ENCODE data around the gene HS2ST1. TPM values are rescaled to one million over a fixed set of nuclear protein-coding genes. Genes with fewer than 3 reads are reported as not detected.
"Not testable (repeated sequence)": the region's sequence is repeated elsewhere in the genome, so short reads cannot be mapped to it uniquely, and the experiment has no call there.

HS2ST1 gene
- total RNA-seq, 1 donor from 2014 or later: 10.0 TPM

- intact Hi-C loops (cut with DNase I): loop anchor here (10.0 kb wide), 1 partner anchor 91 kb away; no protein-coding TSS in a partner anchor
- ATAC-seq: no peak
- no peak for DNase-seq (ENCODE audit: missing footprints)
These were observed 79.0 kb downstream of the HS2ST1 start for GRCh38 chr1:86993269-86993985.

GRCh38 chr1:86994061-86994460, 79.6 kb downstream of the HS2ST1 start:
- ATAC-seq (no peak), DNase-seq (ENCODE audit: missing footprints) (no peak)
- intact Hi-C loops (cut with DNase I): loop anchor here (10.0 kb wide), 1 partner anchor 91 kb away; no protein-coding TSS in a partner anchor

GRCh38 chr1:86997538-86997937, 83.1 kb downstream of the HS2ST1 start:
- intact Hi-C loops (cut with DNase I): loop anchor here (10.0 kb wide), 1 partner anchor 87 kb away; no protein-coding TSS in a partner anchor
- ATAC-seq (no peak), DNase-seq (ENCODE audit: missing footprints) (no peak)

GRCh38 chr1:86998280-86998679, 83.8 kb downstream of the HS2ST1 start:
- DNase-seq (ENCODE audit: missing footprints): no peak
- intact Hi-C loops (cut with DNase I): loop anchor here (10.0 kb wide), 1 partner anchor 87 kb away; no protein-coding TSS in a partner anchor
- ATAC-seq: no peak

- intact Hi-C loops (cut with DNase I): loop anchor here (10.0 kb wide), 1 partner anchor 86 kb away; no protein-coding TSS in a partner anchor
- ATAC-seq (no peak), DNase-seq (ENCODE audit: missing footprints) (no peak)
These were observed 84.3 kb downstream of the HS2ST1 start for GRCh38 chr1:86998727-86999126.

GRCh38 chr1:87000460-87000859, 86.0 kb downstream of the HS2ST1 start:
- DNase-seq (ENCODE audit: missing footprints): no peak
- no peak for ATAC-seq
- intact Hi-C loops (cut with DNase I): no loop called here

GRCh38 chr1:87004857-87005256, 90.4 kb downstream of the HS2ST1 start:
- DNase-seq (ENCODE audit: missing footprints) (no peak), ATAC-seq (no peak)
- intact Hi-C loops (cut with DNase I): no loop called here

- intact Hi-C loops (cut with DNase I): no loop called here
- ATAC-seq (no peak), DNase-seq (ENCODE audit: missing footprints) (no peak)
These were observed 92.9 kb downstream of the HS2ST1 start for GRCh38 chr1:87007323-87007722.

GRCh38 chr1:87013385-87013784, 99.0 kb downstream of the HS2ST1 start:
- ATAC-seq; DNase-seq (ENCODE audit: missing footprints); intact Hi-C loops (cut with DNase I): not testable (repeated sequence)

- DNase-seq (ENCODE audit: missing footprints): no peak
- ATAC-seq: no peak
- intact Hi-C loops (cut with DNase I): no loop called here
These were observed 103.7 kb downstream of the HS2ST1 start for GRCh38 chr1:87017998-87018672.

- DNase-seq (ENCODE audit: missing footprints) (no peak), ATAC-seq (no peak)
- intact Hi-C loops (cut with DNase I): no loop called here
These were observed 108.9 kb downstream of the HS2ST1 start for GRCh38 chr1:87023326-87023725.

- no peak for ATAC-seq
- intact Hi-C loops (cut with DNase I): loop anchor here (2.0 kb wide), 1 partner anchor 192 kb away; no protein-coding TSS in a partner anchor
- no peak for DNase-seq (ENCODE audit: missing footprints)
These were observed 110.6 kb downstream of the HS2ST1 start for GRCh38 chr1:87024936-87025540.

- DNase-seq (ENCODE audit: missing footprints); intact Hi-C loops (cut with DNase I); ATAC-seq: not testable (repeated sequence)
These were observed 113.1 kb downstream of the HS2ST1 start for GRCh38 chr1:87027561-87027960.

- DNase-seq (ENCODE audit: missing footprints) (no peak), ATAC-seq (no peak)
- intact Hi-C loops (cut with DNase I): no loop called here
These were observed 114.1 kb downstream of the HS2ST1 start for GRCh38 chr1:87028576-87028975.

- intact Hi-C loops (cut with DNase I): no loop called here
- DNase-seq (ENCODE audit: missing footprints): no peak
- no peak for ATAC-seq
These were observed 116.6 kb downstream of the HS2ST1 start for GRCh38 chr1:87030740-87031690.

- intact Hi-C loops (cut with DNase I): no loop called here
- no peak for ATAC-seq
These were observed 119.9 kb downstream of the HS2ST1 start for GRCh38 chr1:87034351-87034750.

GRCh38 chr1:87039096-87039495, 124.7 kb downstream of the HS2ST1 start:
- ATAC-seq (no peak), DNase-seq (ENCODE audit: missing footprints) (no peak)
- intact Hi-C loops (cut with DNase I): no loop called here

More at GRCh38 chr1:87034351-87034750, 119.9 kb downstream of the HS2ST1 start:
- no peak for DNase-seq (ENCODE audit: missing footprints)

- intact Hi-C loops (cut with DNase I): no loop called here
- DNase-seq (ENCODE audit: missing footprints): no peak
- no peak for ATAC-seq
These were observed 127.8 kb downstream of the HS2ST1 start for GRCh38 chr1:87042111-87042811.

All from Right ventricle myocardium inferior (tissue), 1 donor.